HG03039 (cell line): Measurements from ENCODE around the gene HLA-DOA.

Experiments used
- ATAC-seq: cut with Tn5 transposase; IDR thresholded peaks from one replicate; pipeline ENCODE4 v1.9.1; 2021; ENCODE audit warnings: mild to moderate bottlenecking, moderate library complexity; ENCODE audit not compliant: unreplicated experiment

HLA-DOA gene

GRCh38 chr6:33008944-33009861 is at the start of gene HLA-DOA:
TSS of gene HLA-DOA (minus strand) at chr6:33009591.
- ATAC-seq: peak; percentile 76

- no peak for ATAC-seq
These were observed 48.1 kb upstream of the HLA-DOA start for GRCh38 chr6:33057222-33058150.

DNA sequence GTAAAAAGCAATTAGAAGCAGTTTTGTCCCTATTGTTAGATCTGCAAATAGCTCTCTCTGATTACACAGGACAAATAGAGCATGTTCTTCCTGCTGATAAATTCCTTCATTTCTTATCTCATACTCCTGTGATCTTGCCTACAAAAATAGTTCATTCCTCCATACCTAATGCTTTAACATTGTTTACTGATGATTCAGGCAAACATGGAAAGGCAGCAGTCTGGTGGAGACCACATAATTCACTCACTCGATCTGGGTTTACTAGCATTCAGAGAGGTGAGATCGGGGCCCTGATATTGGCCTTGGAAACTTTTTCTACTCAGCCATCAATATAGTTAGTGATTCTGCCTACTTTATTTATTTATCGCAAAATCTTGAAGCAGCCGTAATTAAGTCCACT is 43.8 kb upstream of the HLA-DOA start:
- ATAC-seq: no peak

GRCh38 chr6:33052627-33053026 is 43.2 kb upstream of the HLA-DOA start:
- no peak for ATAC-seq

DNA sequence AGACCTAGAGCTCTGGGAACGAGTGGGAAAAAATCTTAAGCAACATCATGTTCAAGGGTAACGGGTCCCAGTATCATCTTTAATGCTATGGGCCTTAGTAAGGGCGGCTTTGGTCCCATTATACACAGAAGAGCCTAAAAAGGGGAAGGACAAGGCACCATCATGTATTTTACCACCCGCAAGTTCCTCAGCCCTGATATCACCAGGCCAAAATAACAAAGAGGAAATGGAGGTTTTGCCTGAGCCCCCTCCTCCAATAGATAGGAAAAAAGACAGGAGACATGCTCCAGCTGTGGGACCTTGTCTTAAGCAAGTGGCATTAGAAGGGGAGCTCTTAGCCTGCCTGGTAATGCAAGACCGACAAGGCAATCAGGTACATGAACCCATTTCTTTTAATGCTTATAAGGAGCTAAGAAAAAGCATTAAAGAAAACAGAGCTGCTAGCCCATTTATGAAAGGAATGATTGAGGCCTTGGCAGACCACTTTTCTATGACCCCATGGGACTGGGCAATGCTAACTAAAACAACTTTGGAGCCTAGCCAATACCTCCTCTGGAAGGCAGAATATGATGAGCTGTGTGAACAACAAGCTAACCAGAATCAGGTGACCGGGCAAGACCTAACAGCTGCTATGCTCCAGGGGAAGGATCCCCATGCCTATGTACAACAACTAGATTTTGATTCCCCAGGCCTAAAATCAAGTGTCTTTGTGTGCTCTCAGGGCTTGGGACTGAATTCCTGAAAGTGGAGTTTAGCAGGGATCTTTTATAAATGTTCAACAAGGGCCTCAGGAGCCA is 40.8 kb upstream of the HLA-DOA start:
- ATAC-seq: no peak

- no peak for ATAC-seq
These were observed 40.1 kb upstream of the HLA-DOA start for GRCh38 chr6:33049323-33050013.

DNA sequence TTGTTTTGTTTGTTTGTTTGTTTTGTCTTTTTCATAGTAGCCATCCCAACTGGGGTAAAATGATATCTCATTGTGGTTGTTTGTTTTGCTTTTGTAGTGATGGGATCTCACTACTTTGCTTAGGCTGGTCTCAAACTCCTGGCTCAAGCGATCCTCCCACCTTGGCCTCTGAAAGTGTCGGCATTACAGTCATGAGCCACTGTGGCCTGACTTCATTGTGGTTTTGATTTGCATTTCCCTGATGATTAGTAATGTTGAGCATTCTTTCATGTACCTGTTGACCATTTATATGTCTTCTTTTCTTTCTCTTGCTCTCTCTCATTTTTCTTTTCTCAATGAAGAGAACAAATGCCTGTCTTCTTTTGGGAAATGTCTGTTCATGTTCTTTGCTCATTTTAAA is 30.8 kb upstream of the HLA-DOA start:
- no peak for ATAC-seq

GRCh38 chr6:33036535-33036934 is 27.1 kb upstream of the HLA-DOA start:
- no peak for ATAC-seq

DNA sequence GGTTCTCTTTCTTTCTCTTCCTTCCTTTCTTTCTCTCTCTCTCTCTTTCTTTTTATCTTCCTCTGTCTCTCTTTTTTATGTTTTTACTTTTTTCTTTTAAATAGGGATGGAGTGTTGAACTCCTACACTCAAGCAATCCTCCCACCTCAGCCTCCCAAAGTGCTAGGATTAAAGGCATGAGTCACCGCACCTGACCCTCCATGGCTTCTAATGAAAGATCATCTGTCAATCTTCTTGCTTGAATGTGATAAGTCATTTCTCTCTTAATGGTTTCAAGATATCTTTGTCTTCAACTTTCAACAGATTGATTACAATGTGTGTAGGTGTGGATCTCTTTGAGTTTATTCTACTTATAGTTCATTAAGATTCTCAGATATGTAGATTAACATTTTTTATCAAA is 25.2 kb upstream of the HLA-DOA start:
- ATAC-seq: no peak

GRCh38 chr6:33030245-33030644 is 20.9 kb upstream of the HLA-DOA start:
- no peak for ATAC-seq

GRCh38 chr6:33029328-33030184 is 20.2 kb upstream of the HLA-DOA start:
- ATAC-seq: peak; percentile 71

DNA sequence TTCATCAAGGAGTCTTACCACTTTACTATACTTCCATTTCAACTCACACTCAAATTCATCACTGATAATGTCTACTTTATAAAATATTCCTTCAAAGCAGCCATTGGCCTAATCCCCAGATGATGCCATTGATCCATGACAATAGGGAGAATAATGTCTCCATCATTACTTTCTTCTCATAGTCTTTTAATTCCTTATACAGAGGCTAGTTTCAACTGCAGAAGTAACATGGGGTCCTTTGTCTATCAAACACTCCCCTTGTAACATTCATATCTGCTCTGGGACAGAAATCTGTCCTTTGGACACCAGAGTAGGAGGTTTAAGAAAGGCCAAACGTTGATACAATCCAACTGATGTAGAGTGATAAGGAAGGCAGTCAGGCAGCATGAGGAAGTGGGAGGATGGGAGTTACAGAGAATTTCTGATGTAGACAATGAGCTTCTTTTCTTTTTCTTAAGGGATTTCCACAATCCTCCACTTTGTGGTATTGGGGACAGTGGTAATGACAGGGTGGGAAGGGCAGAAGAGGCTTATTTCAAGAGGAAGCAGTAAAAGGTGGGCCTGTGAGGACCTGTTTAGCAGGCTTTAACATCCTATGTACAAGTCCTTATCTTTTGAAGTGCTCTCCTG is 18.9 kb upstream of the HLA-DOA start:
- no peak for ATAC-seq

GRCh38 chr6:33024521-33024920 is 15.1 kb upstream of the HLA-DOA start:
- ATAC-seq: no peak

DNA sequence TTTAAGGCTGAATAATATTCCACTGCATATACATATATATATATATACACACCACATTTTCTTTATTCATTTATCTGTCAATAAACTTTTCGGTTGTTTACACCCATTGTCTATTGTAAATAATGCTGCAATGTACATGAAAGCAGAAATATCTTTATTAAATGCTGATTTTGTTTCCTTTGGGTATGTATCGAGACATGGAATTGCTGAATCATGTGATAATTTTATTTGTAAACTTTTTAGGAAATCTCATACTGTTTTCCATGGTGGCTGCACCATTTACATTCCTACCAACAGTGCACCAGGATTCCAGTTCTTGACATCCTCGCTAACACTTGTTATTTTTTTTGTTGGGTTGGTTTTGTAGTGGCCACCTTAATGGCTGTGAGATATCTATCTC is 14.1 kb upstream of the HLA-DOA start:
- no peak for ATAC-seq

DNA sequence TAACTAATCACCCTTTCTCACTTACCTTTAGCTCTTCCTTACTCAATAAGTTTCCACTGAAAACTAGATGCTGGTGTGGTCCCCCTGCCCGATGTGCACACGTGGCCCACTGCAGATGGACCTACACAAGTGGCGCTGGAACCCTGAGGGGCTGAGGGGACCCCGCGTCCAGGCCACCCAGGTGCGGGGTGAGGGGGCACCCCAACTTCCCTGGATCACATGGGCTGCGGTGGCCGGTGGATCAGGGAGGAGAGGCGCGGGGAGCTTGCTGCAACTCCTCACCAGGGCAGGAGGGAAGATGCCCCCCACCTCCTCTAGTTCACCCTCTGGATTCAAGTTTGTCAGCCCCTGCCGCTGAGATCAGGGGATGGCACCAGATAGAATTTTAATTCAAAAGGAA is 12.5 kb upstream of the HLA-DOA start:
- ATAC-seq: no peak

DNA sequence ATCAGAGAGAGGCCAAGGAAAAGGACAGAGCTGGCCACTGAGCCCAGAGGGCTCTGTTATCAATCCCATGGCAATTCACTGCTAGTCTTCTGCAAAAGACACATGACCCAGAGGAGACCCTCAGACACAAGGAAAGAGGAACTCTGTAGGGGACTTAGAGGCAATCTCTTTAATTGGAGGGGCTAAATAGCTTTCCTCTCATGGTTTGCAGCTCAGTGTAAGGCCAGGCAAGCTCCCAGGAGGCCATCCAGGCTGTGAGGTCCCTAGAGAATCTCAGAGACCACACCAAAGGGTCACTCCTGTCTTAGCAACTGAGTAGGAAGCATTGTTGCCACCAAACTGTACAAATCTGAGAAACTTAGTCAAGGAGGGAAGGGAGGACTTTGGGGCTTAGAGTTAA is 10.0 kb upstream of the HLA-DOA start:
- ATAC-seq: no peak

DNA sequence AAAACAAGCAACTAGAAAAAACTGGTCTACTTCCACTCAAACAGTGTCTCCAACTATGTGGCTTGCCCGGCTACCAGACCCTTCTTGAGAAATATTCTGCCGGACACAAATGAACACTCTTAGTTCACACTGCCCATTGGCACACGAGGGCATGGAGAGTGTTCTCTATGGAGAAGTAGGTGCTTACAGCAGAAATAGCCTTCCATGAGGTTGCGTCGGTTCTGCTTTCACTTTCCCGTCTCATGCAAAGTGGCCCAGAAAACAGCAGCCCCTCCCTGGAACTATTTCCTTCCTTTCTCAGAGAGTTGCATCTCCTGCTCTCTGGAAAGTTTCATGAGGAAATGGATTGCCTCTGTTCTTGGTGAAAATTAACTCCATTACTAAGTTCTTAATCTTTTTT is 9.5 kb upstream of the HLA-DOA start:
- no peak for ATAC-seq

DNA sequence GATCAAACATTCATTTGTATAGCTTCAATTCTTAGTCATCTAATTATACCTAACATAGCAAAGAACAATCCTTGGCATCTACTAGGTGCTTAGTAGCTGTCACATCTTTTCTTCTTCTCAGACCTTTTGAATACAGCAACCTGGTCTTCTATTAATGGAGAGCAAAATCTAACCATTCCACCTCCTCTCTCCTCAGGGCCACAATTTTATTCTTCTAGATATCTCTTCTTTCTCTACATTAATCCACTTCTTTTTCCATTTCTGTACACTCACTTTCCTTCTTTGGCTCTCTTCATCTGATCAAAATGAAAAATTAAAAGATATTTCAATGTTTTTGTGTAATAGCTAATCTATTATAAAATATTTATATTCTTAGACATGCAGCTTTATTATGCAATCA is 9.0 kb upstream of the HLA-DOA start:
- no peak for ATAC-seq
